Pancreas (tissue), 10 donors: ENCODE data around the gene GPD1L. TPM values are rescaled to one million over a fixed set of nuclear protein-coding genes. Genes with fewer than 3 reads are reported as not detected.

Experiments
- ATAC-seq, 4 donors: fragments of 200-7000 bp; cut with Tn5 transposase; one replicate each; pipeline versions ENCODE4 v1.8.0 to v1.9.1; 2020; ENCODE audit warnings: mild to moderate bottlenecking in 4 of 4, moderate library complexity in 4 of 4
- DNase-seq, 6 donors: peaks; one replicate each; pipeline ENCODE4 v3.0.0-alpha.2; 2020
- FAIRE-seq: peaks from 2 replicates; lab custom pipeline; 2012; peaks lifted over from hg19 to GRCh38; lab: Jason Lieb, UNC
- H3K27ac ChIP-seq, 4 donors: fragments of 200-600 bp; sonication (generic); 1 replicate in 3 of 4; 2 replicates in 1 of 4; pipeline versions ENCODE4 v1.5.0 to v1.8.0; 2020
- H3K27me3 ChIP-seq, 4 donors: fragments of 200-600 bp; one replicate each; pipeline ENCODE4 v1.8.0; 2021
- H3K36me3 ChIP-seq, 3 donors: fragments of 200-600 bp; sonication (generic) in 1 of 3; one replicate each; pipeline versions ENCODE4 v1.5.0 to v1.8.0; 2020 to 2021
- H3K4me1 ChIP-seq, 3 donors: fragments of 200-600 bp; one replicate each; pipeline ENCODE4 v1.8.0; 2021
- H3K4me3 ChIP-seq, 4 donors: fragments of 200-600 bp; sonication (generic) in 2 of 4; one replicate each; pipeline versions ENCODE4 v1.5.0 to v1.8.0; 2020 to 2021
- H3K9me3 ChIP-seq, 4 donors: fragments of 200-600 bp; one replicate each; pipeline ENCODE4 v1.8.0; 2021
- WGBS, 2 donors: extraction: QIAGEN DNeasy Blood & Tissue Kit; methylation state at CpG; one replicate each; pipeline ENCODE4 v1.1.7; 2013; 5-methylcytosine and 5-hydroxymethylcytosine counted together
- intact Hi-C, 3 donors: fragments of 100-400 bp; cut with DNase I; formaldehyde crosslinking; loops; one replicate each; pipeline versions ENCODE4 v1.11.1 to v1.14.2; 2022
- polyA plus RNA-seq, 2 donors: library from polyadenylated mRNA; stranded (reverse); fragments of 200-250 nt; gene quantifications; one replicate each; pipeline ENCODE4 v1.2.3, GENCODE V29; 2013
- total RNA-seq, 6 donors: library from RNA; stranded (reverse); fragmentation: NEBNext Ultra II Directional in 4 of 6; extraction: Animal tissue kit (Norgen Biotek cat#: 25700) in 4 of 6; gene quantifications; one replicate each; pipeline versions ENCODE4 v1.2.1 to v1.2.4, GENCODE V29; 2021 to 2023
- TF ChIP-seq, protein P1 (sequence below), 4 donors: fragments of 200-600 bp; sonication (generic) in 3 of 4; IDR thresholded peaks; one replicate each; pipeline versions ENCODE4 v1.5.0 to v1.8.0; 2021; ENCODE audit warnings: antibody characterized with exemption in 4 of 4
- donor health status: healthy with polysubstance abuse.
- donor health status: DM: no; HTN: no; CAD: no; lungs with moderate emphysema.
- donor health status: DM: no; HTN: no; CAD: no.
- donor health status: control.
- donor health status: control.
- donor health status: Bipolar disorder and iron deficiency.
- donor health status: DM: yes; HTN: yes; CAD: no.
- donor health status: DM: no; HTN: no; CAD: no.
- donor health status: DM: no; HTN: no; CAD: no.
- donor health status: DM: yes; HTN: yes; CAD: no.

The GPD1L gene
- total and polyA plus RNA-seq, 8 donors: 10.4 to 21.4 (median 15.8) TPM

DNA sequence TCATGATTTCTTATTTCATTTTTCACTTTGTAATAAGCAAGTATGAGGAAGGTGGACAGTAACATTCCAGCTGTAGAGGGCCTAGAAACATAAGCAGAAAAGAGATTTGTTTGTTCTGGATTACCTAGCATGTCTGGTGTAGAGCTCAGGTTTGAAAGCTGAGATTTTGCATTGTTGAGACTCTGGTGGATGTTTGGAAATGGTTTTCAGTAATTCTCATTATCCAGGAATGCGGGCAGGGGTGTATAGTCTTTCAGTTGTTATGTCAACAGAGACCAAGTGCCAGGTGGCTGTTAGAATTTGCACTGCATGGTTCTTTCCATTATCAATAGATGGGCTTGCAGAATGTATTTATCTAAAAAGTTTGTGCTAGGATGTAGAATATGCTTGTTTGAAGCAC, 10.9 kb downstream of the GPD1L start:
- Histone ChIP-seq H3K4me1 (peaks cover 0 to 11% (median 6%) of the 10 kb centered on the region in 3 donors), H3K27me3 (no peaks in the 10 kb centered on the region), H3K27ac (no peak overlapping the region), H3K36me3 (no peaks in the 10 kb centered on the region), H3K4me3 (no peak overlapping the region), H3K9me3 (no peaks in the 10 kb centered on the region)
- WGBS, 2 donors: 30 to 48% methylated on average over 1 of the region's 1 CpG
- DNase-seq (no peak), FAIRE-seq (no peak), ATAC-seq (peak in 2 of 4 donors; percentile 22 to 62)
- TF ChIP-seq, protein P1, sequence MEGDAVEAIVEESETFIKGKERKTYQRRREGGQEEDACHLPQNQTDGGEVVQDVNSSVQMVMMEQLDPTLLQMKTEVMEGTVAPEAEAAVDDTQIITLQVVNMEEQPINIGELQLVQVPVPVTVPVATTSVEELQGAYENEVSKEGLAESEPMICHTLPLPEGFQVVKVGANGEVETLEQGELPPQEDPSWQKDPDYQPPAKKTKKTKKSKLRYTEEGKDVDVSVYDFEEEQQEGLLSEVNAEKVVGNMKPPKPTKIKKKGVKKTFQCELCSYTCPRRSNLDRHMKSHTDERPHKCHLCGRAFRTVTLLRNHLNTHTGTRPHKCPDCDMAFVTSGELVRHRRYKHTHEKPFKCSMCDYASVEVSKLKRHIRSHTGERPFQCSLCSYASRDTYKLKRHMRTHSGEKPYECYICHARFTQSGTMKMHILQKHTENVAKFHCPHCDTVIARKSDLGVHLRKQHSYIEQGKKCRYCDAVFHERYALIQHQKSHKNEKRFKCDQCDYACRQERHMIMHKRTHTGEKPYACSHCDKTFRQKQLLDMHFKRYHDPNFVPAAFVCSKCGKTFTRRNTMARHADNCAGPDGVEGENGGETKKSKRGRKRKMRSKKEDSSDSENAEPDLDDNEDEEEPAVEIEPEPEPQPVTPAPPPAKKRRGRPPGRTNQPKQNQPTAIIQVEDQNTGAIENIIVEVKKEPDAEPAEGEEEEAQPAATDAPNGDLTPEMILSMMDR (IDR thresholded peaks at IDR 0.05): no peak
- intact Hi-C loops: no loop called here

- intact Hi-C loops: no loop called here
- TF ChIP-seq, protein P1 (IDR thresholded peaks at IDR 0.05): no peak
- H3K36me3 ChIP-seq: no peaks in the 10 kb centered on the region
- ATAC-seq (no peak), FAIRE-seq (no peak), DNase-seq (no peak)
- no peaks in the 10 kb centered on the region for H3K27me3 ChIP-seq
- no peak overlapping the region for H3K27ac ChIP-seq
- 97 to 100% methylated on average over 2 of the region's 2 CpGs for WGBS, 2 donors
- H3K4me1 ChIP-seq: peaks cover 0 to 11% (median 6%) of the 10 kb centered on the region in 3 donors
- H3K9me3 ChIP-seq: no peaks in the 10 kb centered on the region
- no peak overlapping the region for H3K4me3 ChIP-seq
Measured at GRCh38 chr3:32118215-32118614, 11.8 kb downstream of the GPD1L start.

- WGBS, 2 donors: 66 to 84% methylated on average over 4 of the region's 4 CpGs
- TF ChIP-seq, protein P1 (IDR thresholded peaks at IDR 0.05): no peak
Measured at GRCh38 chr3:32120471-32120870, 14.1 kb downstream of the GPD1L start.

DNA sequence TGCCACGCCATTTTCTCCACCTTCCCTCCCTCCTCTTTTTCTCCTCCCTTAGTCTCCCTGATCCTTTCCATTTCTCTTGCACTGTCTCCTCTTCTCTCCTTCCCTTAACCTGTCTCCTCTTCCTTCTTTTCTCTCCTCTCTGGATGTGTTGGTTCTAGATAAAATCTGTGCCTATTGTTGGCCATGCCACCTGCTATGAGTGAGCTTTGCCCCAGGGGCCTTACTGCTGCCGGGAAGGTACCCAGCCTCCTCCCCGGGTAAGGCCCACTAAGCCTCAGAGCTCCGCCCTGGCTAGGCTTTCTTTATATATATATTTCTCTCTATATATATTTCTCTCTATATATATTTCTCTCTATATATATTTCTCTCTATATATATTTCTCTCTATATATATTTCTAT, 14.7 kb downstream of the GPD1L start:
- Histone ChIP-seq H3K27me3 (no peaks in the 10 kb centered on the region), H3K36me3 (no peaks in the 10 kb centered on the region), H3K27ac (no peak overlapping the region), H3K4me3 (no peak overlapping the region), H3K4me1 (peaks cover 4 to 11% (median 6%) of the 10 kb centered on the region in 3 donors), H3K9me3 (no peaks in the 10 kb centered on the region)
- FAIRE-seq (no peak), ATAC-seq (no peak), DNase-seq (no peak)
- intact Hi-C loops: no loop called here
- 77 to 80% methylated on average over 4 of the region's 4 CpGs for WGBS, 2 donors
- TF ChIP-seq, protein P1 (IDR thresholded peaks at IDR 0.05): no peak

More at GRCh38 chr3:32120471-32120870, 14.1 kb downstream of the GPD1L start:
- Histone ChIP-seq H3K4me3 (no peak overlapping the region), H3K9me3 (no peaks in the 10 kb centered on the region), H3K36me3 (no peaks in the 10 kb centered on the region), H3K27ac (no peak overlapping the region), H3K4me1 (peaks cover 0 to 11% (median 6%) of the 10 kb centered on the region in 3 donors), H3K27me3 (no peaks in the 10 kb centered on the region)
- intact Hi-C loops: no loop called here
- ATAC-seq (peak in 1 of 4 donors; percentile 65), FAIRE-seq (no peak), DNase-seq (no peak)

GRCh38 chr3:32123620-32124019, 17.2 kb downstream of the GPD1L start:
- 93 to 94% methylated on average over 5 of the region's 5 CpGs for WGBS, 2 donors
- intact Hi-C loops: no loop called here
- no peak overlapping the region for H3K27ac ChIP-seq
- H3K4me3 ChIP-seq: no peak overlapping the region
- no peak for DNase-seq
- H3K36me3 ChIP-seq: no peaks in the 10 kb centered on the region
- H3K9me3 ChIP-seq: no peaks in the 10 kb centered on the region
- peaks cover 0 to 12% (median 5%) of the 10 kb centered on the region in 3 donors for H3K4me1 ChIP-seq
- no peaks in the 10 kb centered on the region for H3K27me3 ChIP-seq
- ATAC-seq: no peak
- TF ChIP-seq, protein P1 (IDR thresholded peaks at IDR 0.05): no peak
- FAIRE-seq: no peak
